NCI-H1930 (cell line): ENCODE results near the gene RBMX2.
"Not testable (repeated sequence)": the region's sequence is repeated elsewhere in the genome, so short reads cannot be mapped to it uniquely, and the experiment has no call there.

ENCODE experiments used
- DNase-seq, 2 experiments: peaks; one replicate each; lab custom pipeline; 2025; lab: John Stamatoyannopoulos, UW

Gene RBMX2

GRCh38 chrX:130401415-130402207, at the start of gene RBMX2:
TSS of gene RBMX2 (plus strand) at chrX:130401987. CDS start at chrX:130402033, 46 bp downstream.
- DNase-seq, result peak; percentile 30 to 82

GRCh38 chrX:130352050-130352449, 49.7 kb upstream of the RBMX2 start:
- not testable (repeated sequence) for DNase-seq

GRCh38 chrX:130376077-130376476, 25.7 kb upstream of the RBMX2 start:
- DNase-seq, result no peak

- DNase-seq, result no peak
Observed at GRCh38 chrX:130378024-130378669, 23.6 kb upstream of the RBMX2 start.

GRCh38 chrX:130385520-130385919, 16.3 kb upstream of the RBMX2 start, which contains the start of gene GPR119:
TSS of gene GPR119 (minus strand) at chrX:130385674. CDS start at chrX:130385447, 227 bp downstream.
- no peak for DNase-seq

GRCh38 chrX:130386408-130386808, 15.4 kb upstream of the RBMX2 start:
- no peak for DNase-seq

GRCh38 chrX:130393451-130394074, 8.2 kb upstream of the RBMX2 start:
- DNase-seq, result peak in 1 of 2 experiments; percentile 55

GRCh38 chrX:130395341-130395740, 6.4 kb upstream of the RBMX2 start:
- DNase-seq, result no peak

GRCh38 chrX:130402208-130402684, 459 bp downstream of the RBMX2 start:
- no peak for DNase-seq

- no peak for DNase-seq
Observed at GRCh38 chrX:130413415-130413814, 11.6 kb downstream of the RBMX2 start.

- DNase-seq, result no peak
Observed at GRCh38 chrX:130414800-130415199, 13.0 kb downstream of the RBMX2 start.

GRCh38 chrX:130415201-130415600, 13.4 kb downstream of the RBMX2 start:
- DNase-seq, result no peak

GRCh38 chrX:130416785-130417184, 15.0 kb downstream of the RBMX2 start:
- no peak for DNase-seq

- no peak for DNase-seq
Observed at GRCh38 chrX:130418066-130418465, 16.3 kb downstream of the RBMX2 start.

GRCh38 chrX:130418740-130419139, 17.0 kb downstream of the RBMX2 start:
- DNase-seq, result no peak

- DNase-seq, result no peak
Observed at GRCh38 chrX:130419263-130419662, 17.5 kb downstream of the RBMX2 start.

- no peak for DNase-seq
Observed at GRCh38 chrX:130426531-130426930, 24.7 kb downstream of the RBMX2 start.

GRCh38 chrX:130429236-130429635, 27.4 kb downstream of the RBMX2 start:
- not testable (repeated sequence) for DNase-seq

GRCh38 chrX:130435937-130436336, 34.1 kb downstream of the RBMX2 start:
- no peak for DNase-seq

GRCh38 chrX:130437996-130438395, 36.2 kb downstream of the RBMX2 start:
- DNase-seq, result not testable (repeated sequence)

GRCh38 chrX:130443875-130444274, 42.1 kb downstream of the RBMX2 start:
- DNase-seq, result no peak

GRCh38 chrX:130444641-130445336, 43.0 kb downstream of the RBMX2 start:
- DNase-seq, result no peak
